GM23338 (cell line): Measurements from ENCODE around the gene METTL26. TPM values are rescaled to one million over a fixed set of nuclear protein-coding genes. Genes with fewer than 3 reads are reported as not detected.

Source experiments
- ATAC-seq: fragments of 200-7000 bp; cut with Tn5 transposase; 3 replicates; pipeline ENCODE4 v1.9.1; 2020
- DNase-seq: peaks from one replicate; pipeline ENCODE4 v3.0.0-alpha.2; 2015; ENCODE audit warnings: low spot score
- H2AFZ ChIP-seq: fragments of 200-600 bp; sonication (generic); 2 replicates; pipeline ENCODE4 v1.8.0; 2016; ENCODE audit warnings: antibody characterized with exemption, mild to moderate bottlenecking, moderate library complexity
- H3F3A ChIP-seq: fragments of 200-600 bp; sonication (generic); replicated peaks from 2 replicates; pipeline ENCODE4 v1.8.0; 2017; ENCODE audit warnings: antibody characterized with exemption, mixed run types, low read depth
- H3K27ac ChIP-seq: fragments of 200-600 bp; sonication (generic); 2 replicates; pipeline ENCODE4 v1.6.1; 2016; ENCODE audit warnings: low read depth
- H3K27me3 ChIP-seq: fragments of 200-600 bp; sonication (generic); 2 replicates; pipeline ENCODE4 v1.8.0; 2016; ENCODE audit warnings: mild to moderate bottlenecking, mixed run types, moderate library complexity; ENCODE audit not compliant: insufficient read depth
- H3K36me3 ChIP-seq: fragments of 200-600 bp; sonication (generic); 2 replicates; pipeline ENCODE4 v1.8.0; 2016; ENCODE audit warnings: mild to moderate bottlenecking; ENCODE audit not compliant: insufficient read depth
- H3K4me1 ChIP-seq: fragments of 200-600 bp; sonication (generic); 2 replicates; pipeline ENCODE4 v1.8.0; 2016; ENCODE audit warnings: mild to moderate bottlenecking, moderate library complexity; ENCODE audit not compliant: insufficient read depth
- H3K4me2 ChIP-seq: fragments of 200-600 bp; sonication (generic); 2 replicates; pipeline ENCODE4 v1.7.1; 2017; ENCODE audit warnings: mixed run types
- H3K4me3 ChIP-seq: fragments of 200-600 bp; sonication (generic); 2 replicates; pipeline ENCODE4 v1.6.1; 2016; ENCODE audit warnings: mixed run types
- H3K79me2 ChIP-seq: fragments of 200-600 bp; sonication (generic); replicated peaks from 2 replicates; pipeline ENCODE4 v1.8.0; 2017; ENCODE audit warnings: mild to moderate bottlenecking; ENCODE audit not compliant: insufficient read depth
- H3K9me2 ChIP-seq: fragments of 200-600 bp; sonication (generic); 2 replicates; pipeline ENCODE4 v1.8.0; 2017; ENCODE audit not compliant: insufficient read depth
- H4K20me1 ChIP-seq: fragments of 200-600 bp; sonication (generic); replicated peaks from 2 replicates; pipeline ENCODE4 v1.8.0; 2017; ENCODE audit warnings: mild to moderate bottlenecking; ENCODE audit not compliant: insufficient read depth
- H3K27ac Mint-ChIP-seq: 2 replicates; pipeline ENCODE4 v1.8.0; 2020; ENCODE audit warnings: inconsistent platforms, mild to moderate bottlenecking, moderate library complexity, mixed read lengths
- H3K27me3 Mint-ChIP-seq: 3 replicates; pipeline ENCODE4 v1.8.0; 2022; ENCODE audit warnings: low read depth, mild to moderate bottlenecking, moderate library complexity, mixed read lengths, inconsistent platforms; ENCODE audit not compliant: insufficient read depth, poor library complexity
- H3K36me3 Mint-ChIP-seq: 3 replicates; pipeline ENCODE4 v1.8.0; 2021; ENCODE audit warnings: low read depth, mild to moderate bottlenecking, inconsistent platforms, moderate library complexity, mixed read lengths
- H3K4me1 Mint-ChIP-seq: 3 replicates; pipeline ENCODE4 v1.8.0; 2020; ENCODE audit warnings: mild to moderate bottlenecking, inconsistent platforms, mixed read lengths
- H3K4me3 Mint-ChIP-seq: 3 replicates; pipeline ENCODE4 v1.8.0; 2021; ENCODE audit warnings: moderate library complexity, mild to moderate bottlenecking, inconsistent platforms, mixed read lengths
- H3K9me3 Mint-ChIP-seq: 3 replicates; pipeline ENCODE4 v1.8.0; 2020; ENCODE audit warnings: moderate library complexity, mild to moderate bottlenecking, inconsistent platforms, mixed read lengths
- CREB1 ChIP-seq: fragments of 250-450 bp; sonication (Bioruptor Pico); IDR thresholded peaks from 2 replicates; pipeline ENCODE4 v1.5.0; 2020; ENCODE audit warnings: low read depth, mild to moderate bottlenecking, moderate library complexity
- EZH2 ChIP-seq: fragments of 200-600 bp; sonication (generic); IDR thresholded peaks from one replicate; pipeline ENCODE4 v1.8.0; 2017; ENCODE audit warnings: antibody characterized with exemption, mild to moderate bottlenecking, low read depth; ENCODE audit not compliant: unreplicated experiment
- EZH2phosphoT487 ChIP-seq: fragments of 200-600 bp; sonication (generic); IDR thresholded peaks from one replicate; pipeline ENCODE4 v1.8.1; 2018; ENCODE audit warnings: antibody characterized with exemption; ENCODE audit not compliant: unreplicated experiment
- JUNB ChIP-seq: IDR thresholded peaks from one replicate; pipeline ENCODE4 v1.6.1; 2016; ENCODE audit warnings: antibody characterized with exemption; ENCODE audit not compliant: unreplicated experiment
- NANOG ChIP-seq: IDR thresholded peaks from 2 replicates; pipeline ENCODE4 v1.6.1; 2016; ENCODE audit warnings: antibody characterized with exemption, borderline replicate concordance
- POLR2AphosphoS5 ChIP-seq: IDR thresholded peaks from 2 replicates; pipeline ENCODE4 v1.6.1; 2016; ENCODE audit warnings: antibody characterized with exemption, low read depth
- STAT1 ChIP-seq: IDR thresholded peaks from one replicate; pipeline ENCODE4 v1.6.1; 2016; ENCODE audit warnings: antibody characterized with exemption; ENCODE audit not compliant: unreplicated experiment
- ZNF114 ChIP-seq: fragments of 250-450 bp; sonication (Bioruptor Pico); IDR thresholded peaks from 2 replicates; pipeline ENCODE4 v1.5.0; 2020; ENCODE audit warnings: mild to moderate bottlenecking, moderate library complexity
- ZNF331 ChIP-seq: fragments of 250-450 bp; sonication (Bioruptor Pico); IDR thresholded peaks from 2 replicates; pipeline ENCODE4 v1.5.0; 2020; ENCODE audit warnings: low read depth, mild to moderate bottlenecking, moderate library complexity
- polyA plus RNA-seq: library from polyadenylated mRNA; unstranded; fragments of >200 nt; fragmentation: Nextera tagmentation; extraction: Ambion mirVana; gene quantifications from 2 replicates; pipeline ENCODE4 v1.2.1, GENCODE V29; 2016
- total RNA-seq: library from RNA; depleted of rRNA; stranded (reverse); fragments of >200 nt; shearing (Covaris generic); gene quantifications from 2 replicates; pipeline ENCODE4 v1.2.3, GENCODE V29; 2014
- TF ChIP-seq, protein P1 (sequence below): IDR thresholded peaks from 2 replicates; pipeline ENCODE4 v1.6.1; 2016; ENCODE audit warnings: antibody characterized with exemption
- TF ChIP-seq, protein P2 (sequence below): IDR thresholded peaks from one replicate; pipeline ENCODE4 v1.6.1; 2018; ENCODE audit warnings: antibody characterized with exemption; ENCODE audit not compliant: unreplicated experiment
- TF ChIP-seq, protein P3 (sequence below), 2 experiments: fragments of 200-600 bp in 1 of 2; sonication (generic) in 1 of 2; conservative IDR thresholded peaks; 2 replicates each; pipeline versions ENCODE4 v1.5.1 to v1.6.1; 2016 to 2017; ENCODE audit warnings: antibody characterized with exemption in 2 of 2, low read depth in 2 of 2, mild to moderate bottlenecking in 2 of 2, moderate library complexity in 1 of 2

Gene METTL26
- total and polyA plus RNA-seq, 2 experiments from 2014 or later = 153 to 223 TPM

DNA sequence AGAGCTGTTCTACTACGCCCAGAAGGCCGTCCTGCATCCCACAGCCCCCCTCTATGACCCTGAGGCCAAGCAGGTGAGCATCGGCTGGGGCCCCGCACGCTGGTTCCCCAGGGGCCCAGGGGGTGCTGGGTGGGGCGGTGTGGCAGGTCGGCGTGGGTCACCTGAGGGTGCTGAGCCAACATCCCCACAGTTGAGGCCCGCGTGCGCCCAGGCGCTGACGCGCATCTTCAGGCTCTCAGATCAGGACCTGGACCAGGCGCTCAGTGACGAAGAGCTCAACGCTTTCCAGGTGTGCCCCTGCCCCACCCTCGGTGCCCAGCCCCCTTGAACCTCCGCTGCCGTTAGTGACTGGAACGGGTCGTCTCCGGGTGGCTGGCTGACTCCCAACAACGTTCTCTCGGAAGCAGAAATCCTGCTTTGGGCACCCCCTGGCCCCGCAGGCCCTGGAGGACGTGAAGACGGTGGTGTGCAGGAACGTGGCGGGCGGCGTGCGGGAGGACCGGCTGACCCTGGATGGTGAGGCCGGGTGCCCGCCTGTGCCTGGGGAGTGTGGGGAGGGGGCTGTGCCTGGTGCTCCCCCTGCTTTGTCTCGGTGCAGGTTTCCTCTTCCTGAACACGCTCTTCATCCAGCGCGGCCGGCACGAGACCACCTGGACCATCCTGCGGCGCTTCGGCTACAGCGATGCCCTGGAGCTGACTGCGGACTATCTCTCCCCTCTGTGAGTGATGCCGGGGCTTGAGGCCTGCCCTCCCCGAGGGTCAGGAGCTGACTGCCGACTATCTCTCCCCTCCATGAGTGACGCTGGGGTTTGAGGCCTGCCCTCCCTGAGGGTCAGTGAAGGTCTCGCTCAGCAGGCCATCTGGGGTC lies 34.6 kb upstream of the METTL26 start (continued):
- TF ChIP-seq, protein P1, sequence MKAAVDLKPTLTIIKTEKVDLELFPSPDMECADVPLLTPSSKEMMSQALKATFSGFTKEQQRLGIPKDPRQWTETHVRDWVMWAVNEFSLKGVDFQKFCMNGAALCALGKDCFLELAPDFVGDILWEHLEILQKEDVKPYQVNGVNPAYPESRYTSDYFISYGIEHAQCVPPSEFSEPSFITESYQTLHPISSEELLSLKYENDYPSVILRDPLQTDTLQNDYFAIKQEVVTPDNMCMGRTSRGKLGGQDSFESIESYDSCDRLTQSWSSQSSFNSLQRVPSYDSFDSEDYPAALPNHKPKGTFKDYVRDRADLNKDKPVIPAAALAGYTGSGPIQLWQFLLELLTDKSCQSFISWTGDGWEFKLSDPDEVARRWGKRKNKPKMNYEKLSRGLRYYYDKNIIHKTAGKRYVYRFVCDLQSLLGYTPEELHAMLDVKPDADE = no peak
- TF ChIP-seq CREB1 (CRISPR knock-in tag) = no peak

DNA sequence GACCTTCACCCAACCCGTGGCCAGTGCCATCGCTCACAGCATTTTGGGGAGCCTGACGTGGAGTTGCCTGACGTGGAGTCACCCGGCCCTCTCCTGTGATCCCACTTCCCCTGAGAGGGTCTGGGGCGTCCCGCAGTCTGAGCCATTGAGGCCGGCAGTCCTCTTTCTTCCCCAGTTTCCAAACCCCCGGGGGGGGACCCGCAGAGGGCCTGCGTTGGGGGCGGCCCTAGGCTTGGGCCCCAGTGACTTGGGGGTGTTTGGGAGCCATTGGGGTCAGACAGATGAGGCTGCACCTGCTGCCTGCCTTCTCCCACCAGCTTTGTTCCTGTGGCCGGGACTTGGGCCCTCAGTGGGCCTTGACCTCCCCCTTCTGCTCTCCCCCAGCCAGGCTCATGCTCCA lies 33.6 kb upstream of the METTL26 start:
- Histone ChIP-seq H4K20me1 (peaks cover 3% of the 10 kb centered on the region), H3K79me2 (peaks cover 16% of the 10 kb centered on the region), H3K27me3 (no peaks in the 10 kb centered on the region), H3K36me3 (peaks cover 11% of the 10 kb centered on the region; the same call in 1 of the 2 replicates), H3K4me1 (no peaks in the 10 kb centered on the region), H2AFZ (no peak overlapping the region), H3K4me3 (no peak overlapping the region), H3F3A (peaks cover 16% of the 10 kb centered on the region; the same call in 1 of the 2 replicates), H3K27ac (no peak overlapping the region), H3K9me2 (no peaks in the 10 kb centered on the region), H3K4me2 (no peak overlapping the region)
- no peak for DNase-seq
- no peak for ATAC-seq
- peak overlapping the region; percentile 71; the same call in 2 of the 3 replicates for H3K4me3 Mint-ChIP-seq
- H3K27ac Mint-ChIP-seq = no peak overlapping the region
- no peaks in the 10 kb centered on the region; the same call in 2 of the 3 replicates for H3K9me3 Mint-ChIP-seq
- peaks cover 2% of the 10 kb centered on the region for H3K27me3 Mint-ChIP-seq
- peaks cover 21% of the 10 kb centered on the region for H3K36me3 Mint-ChIP-seq
- peaks cover under 1% of the 10 kb centered on the region; the same call in 1 of the 3 replicates for H3K4me1 Mint-ChIP-seq
- TF ChIP-seq NANOG (no peak), CREB1 (CRISPR knock-in tag) (no peak), EZH2 (no peak), STAT1 (no peak), EZH2phosphoT487 (no peak), JUNB (no peak), ZNF114 (CRISPR knock-in tag) (no peak), ZNF331 (CRISPR knock-in tag) (no peak), POLR2AphosphoS5 (no peak)
- TF ChIP-seq, protein P1 = no peak
- TF ChIP-seq, protein P2, sequence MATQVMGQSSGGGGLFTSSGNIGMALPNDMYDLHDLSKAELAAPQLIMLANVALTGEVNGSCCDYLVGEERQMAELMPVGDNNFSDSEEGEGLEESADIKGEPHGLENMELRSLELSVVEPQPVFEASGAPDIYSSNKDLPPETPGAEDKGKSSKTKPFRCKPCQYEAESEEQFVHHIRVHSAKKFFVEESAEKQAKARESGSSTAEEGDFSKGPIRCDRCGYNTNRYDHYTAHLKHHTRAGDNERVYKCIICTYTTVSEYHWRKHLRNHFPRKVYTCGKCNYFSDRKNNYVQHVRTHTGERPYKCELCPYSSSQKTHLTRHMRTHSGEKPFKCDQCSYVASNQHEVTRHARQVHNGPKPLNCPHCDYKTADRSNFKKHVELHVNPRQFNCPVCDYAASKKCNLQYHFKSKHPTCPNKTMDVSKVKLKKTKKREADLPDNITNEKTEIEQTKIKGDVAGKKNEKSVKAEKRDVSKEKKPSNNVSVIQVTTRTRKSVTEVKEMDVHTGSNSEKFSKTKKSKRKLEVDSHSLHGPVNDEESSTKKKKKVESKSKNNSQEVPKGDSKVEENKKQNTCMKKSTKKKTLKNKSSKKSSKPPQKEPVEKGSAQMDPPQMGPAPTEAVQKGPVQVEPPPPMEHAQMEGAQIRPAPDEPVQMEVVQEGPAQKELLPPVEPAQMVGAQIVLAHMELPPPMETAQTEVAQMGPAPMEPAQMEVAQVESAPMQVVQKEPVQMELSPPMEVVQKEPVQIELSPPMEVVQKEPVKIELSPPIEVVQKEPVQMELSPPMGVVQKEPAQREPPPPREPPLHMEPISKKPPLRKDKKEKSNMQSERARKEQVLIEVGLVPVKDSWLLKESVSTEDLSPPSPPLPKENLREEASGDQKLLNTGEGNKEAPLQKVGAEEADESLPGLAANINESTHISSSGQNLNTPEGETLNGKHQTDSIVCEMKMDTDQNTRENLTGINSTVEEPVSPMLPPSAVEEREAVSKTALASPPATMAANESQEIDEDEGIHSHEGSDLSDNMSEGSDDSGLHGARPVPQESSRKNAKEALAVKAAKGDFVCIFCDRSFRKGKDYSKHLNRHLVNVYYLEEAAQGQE = no peak
- TF ChIP-seq, protein P3, sequence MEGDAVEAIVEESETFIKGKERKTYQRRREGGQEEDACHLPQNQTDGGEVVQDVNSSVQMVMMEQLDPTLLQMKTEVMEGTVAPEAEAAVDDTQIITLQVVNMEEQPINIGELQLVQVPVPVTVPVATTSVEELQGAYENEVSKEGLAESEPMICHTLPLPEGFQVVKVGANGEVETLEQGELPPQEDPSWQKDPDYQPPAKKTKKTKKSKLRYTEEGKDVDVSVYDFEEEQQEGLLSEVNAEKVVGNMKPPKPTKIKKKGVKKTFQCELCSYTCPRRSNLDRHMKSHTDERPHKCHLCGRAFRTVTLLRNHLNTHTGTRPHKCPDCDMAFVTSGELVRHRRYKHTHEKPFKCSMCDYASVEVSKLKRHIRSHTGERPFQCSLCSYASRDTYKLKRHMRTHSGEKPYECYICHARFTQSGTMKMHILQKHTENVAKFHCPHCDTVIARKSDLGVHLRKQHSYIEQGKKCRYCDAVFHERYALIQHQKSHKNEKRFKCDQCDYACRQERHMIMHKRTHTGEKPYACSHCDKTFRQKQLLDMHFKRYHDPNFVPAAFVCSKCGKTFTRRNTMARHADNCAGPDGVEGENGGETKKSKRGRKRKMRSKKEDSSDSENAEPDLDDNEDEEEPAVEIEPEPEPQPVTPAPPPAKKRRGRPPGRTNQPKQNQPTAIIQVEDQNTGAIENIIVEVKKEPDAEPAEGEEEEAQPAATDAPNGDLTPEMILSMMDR (conservative IDR thresholded peaks at IDR 0.05; ENCODE audit: low read depth in 2 of 2) = no peak
